ENCODE results near the gene SMYD5. TPM values are rescaled to one million over a fixed set of nuclear protein-coding genes. Genes with fewer than 3 reads are reported as not detected.
"Not testable (repeated sequence)": the region's sequence is repeated elsewhere in the genome, so short reads cannot be mapped to it uniquely, and the experiment has no call there.

SMYD5 gene
- polyA plus RNA-seq, 1 experiment, result 19.5 TPM

DNA sequence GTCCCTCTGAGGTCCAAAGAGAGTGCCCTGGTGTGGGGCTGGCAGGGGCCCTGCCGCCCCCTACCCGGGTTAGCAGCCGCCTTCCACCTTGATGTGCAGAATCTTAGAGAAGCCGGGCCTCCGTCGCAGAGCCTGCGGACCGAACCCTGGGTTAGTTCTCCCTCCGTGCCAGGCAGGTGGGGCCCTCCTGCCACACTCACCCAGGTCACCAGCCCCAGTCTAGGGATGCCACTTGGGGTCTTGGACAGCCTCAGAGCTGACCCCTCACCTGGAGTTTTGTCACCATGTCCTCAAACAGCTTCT lies 44.8 kb downstream of the SMYD5 start:
- no peak for DNase-seq (ENCODE audit: low read depth)
- ChIA-PET POLR2A (no interaction called here), CTCF (interaction anchor here (1.0 to 2.9 kb wide), 3 partner anchors 10 to 31 kb away, joined by 3 to 10 read pairs (median 6); no protein-coding TSS in a partner anchor)
- Histone ChIP-seq H3K4me3 (ENCODE audit: low read depth, low read length) (no peak overlapping the region), H3K36me3 (ENCODE audit: control insufficient read depth, insufficient read depth, low read length) (peaks cover 6% of the 10 kb centered on the region), H3K27me3 (ENCODE audit: control insufficient read depth, insufficient read depth, low read length) (no peaks in the 10 kb centered on the region)
- TF ChIP-seq, protein P1, sequence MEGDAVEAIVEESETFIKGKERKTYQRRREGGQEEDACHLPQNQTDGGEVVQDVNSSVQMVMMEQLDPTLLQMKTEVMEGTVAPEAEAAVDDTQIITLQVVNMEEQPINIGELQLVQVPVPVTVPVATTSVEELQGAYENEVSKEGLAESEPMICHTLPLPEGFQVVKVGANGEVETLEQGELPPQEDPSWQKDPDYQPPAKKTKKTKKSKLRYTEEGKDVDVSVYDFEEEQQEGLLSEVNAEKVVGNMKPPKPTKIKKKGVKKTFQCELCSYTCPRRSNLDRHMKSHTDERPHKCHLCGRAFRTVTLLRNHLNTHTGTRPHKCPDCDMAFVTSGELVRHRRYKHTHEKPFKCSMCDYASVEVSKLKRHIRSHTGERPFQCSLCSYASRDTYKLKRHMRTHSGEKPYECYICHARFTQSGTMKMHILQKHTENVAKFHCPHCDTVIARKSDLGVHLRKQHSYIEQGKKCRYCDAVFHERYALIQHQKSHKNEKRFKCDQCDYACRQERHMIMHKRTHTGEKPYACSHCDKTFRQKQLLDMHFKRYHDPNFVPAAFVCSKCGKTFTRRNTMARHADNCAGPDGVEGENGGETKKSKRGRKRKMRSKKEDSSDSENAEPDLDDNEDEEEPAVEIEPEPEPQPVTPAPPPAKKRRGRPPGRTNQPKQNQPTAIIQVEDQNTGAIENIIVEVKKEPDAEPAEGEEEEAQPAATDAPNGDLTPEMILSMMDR (IDR thresholded peaks at IDR 0.05; ENCODE audit: insufficient read depth, low read depth, low read length), result no peak

DNA sequence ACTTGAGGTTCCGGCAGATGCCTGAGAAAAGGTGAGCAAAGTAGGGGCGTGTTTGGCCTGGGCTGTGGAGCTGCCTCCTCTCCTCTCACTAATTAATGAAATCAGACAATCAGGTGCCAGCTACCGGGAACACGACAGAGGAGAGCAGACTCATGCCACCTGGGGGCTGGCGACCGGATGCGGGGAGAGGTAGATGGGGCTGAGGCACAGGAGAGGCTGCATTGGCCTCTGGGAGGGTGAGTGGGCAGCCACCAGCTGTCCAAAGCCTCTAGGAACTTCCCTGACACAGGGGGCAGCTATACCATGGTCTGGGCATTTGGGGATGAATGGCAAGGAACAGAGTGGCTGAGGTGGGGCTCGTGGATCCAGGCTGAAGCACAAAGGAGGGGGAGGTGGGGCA lies 45.2 kb downstream of the SMYD5 start:
- POLR2A ChIA-PET, result no interaction called here
- TF ChIP-seq, protein P1 (IDR thresholded peaks at IDR 0.05; ENCODE audit: insufficient read depth, low read depth, low read length), result no peak
- H3K27me3 ChIP-seq (ENCODE audit: control insufficient read depth, insufficient read depth, low read length), result no peaks in the 10 kb centered on the region
- H3K4me3 ChIP-seq (ENCODE audit: low read depth, low read length), result no peak overlapping the region
- peaks cover 3% of the 10 kb centered on the region; the same call in 1 of the 2 replicates for H3K36me3 ChIP-seq (ENCODE audit: control insufficient read depth, insufficient read depth, low read length)
- CTCF ChIA-PET, result interaction anchor here (1.0 to 2.9 kb wide), 6 partner anchors 9 to 82 kb away, joined by 3 to 10 read pairs (median 5); no protein-coding TSS in a partner anchor
- DNase-seq (ENCODE audit: low read depth), result no peak

DNA sequence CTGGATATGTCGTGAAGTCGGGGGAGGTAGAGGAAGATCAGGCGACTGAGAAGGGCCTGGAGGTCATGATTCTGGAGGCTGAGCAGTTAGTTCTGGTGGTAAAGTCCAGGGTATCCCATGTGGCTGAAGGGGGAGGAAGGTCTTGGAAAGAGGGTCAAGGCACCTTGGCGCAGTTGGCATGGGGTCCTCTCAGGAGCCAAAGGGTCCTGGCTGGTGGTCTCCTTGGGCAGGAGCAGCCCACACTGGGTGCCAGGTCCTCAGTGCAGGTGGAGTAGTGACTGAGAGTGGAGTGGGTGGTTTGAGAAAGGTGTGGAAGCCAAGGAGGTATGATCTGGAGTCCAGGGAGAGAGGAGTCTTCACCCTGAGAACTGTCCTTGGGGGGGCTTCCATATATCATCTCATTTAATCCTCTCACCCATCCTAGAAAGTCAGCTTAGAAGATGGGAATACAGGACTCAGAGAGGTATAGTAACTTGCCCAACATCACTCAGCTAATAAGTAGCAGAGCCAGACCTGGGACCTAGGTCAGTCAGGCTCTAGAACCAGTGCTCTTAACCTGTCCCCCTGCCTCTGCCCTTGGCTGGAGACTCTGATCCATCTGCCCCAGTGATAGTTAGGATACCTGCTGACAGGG lies 45.8 kb downstream of the SMYD5 start:
- TF ChIP-seq, protein P1 (IDR thresholded peaks at IDR 0.05; ENCODE audit: insufficient read depth, low read depth, low read length), result no peak
- Histone ChIP-seq H3K36me3 (ENCODE audit: control insufficient read depth, insufficient read depth, low read length) (peaks cover 3% of the 10 kb centered on the region; the same call in 1 of the 2 replicates), H3K4me3 (ENCODE audit: low read depth, low read length) (no peak overlapping the region), H3K27me3 (ENCODE audit: control insufficient read depth, insufficient read depth, low read length) (no peaks in the 10 kb centered on the region)
- ChIA-PET POLR2A (no interaction called here), CTCF (interaction anchor here (0.7 to 2.9 kb wide), 7 partner anchors 9 to 83 kb away, joined by 3 to 10 read pairs (median 4); no protein-coding TSS in a partner anchor)
- DNase-seq (ENCODE audit: low read depth), result no peak

DNA sequence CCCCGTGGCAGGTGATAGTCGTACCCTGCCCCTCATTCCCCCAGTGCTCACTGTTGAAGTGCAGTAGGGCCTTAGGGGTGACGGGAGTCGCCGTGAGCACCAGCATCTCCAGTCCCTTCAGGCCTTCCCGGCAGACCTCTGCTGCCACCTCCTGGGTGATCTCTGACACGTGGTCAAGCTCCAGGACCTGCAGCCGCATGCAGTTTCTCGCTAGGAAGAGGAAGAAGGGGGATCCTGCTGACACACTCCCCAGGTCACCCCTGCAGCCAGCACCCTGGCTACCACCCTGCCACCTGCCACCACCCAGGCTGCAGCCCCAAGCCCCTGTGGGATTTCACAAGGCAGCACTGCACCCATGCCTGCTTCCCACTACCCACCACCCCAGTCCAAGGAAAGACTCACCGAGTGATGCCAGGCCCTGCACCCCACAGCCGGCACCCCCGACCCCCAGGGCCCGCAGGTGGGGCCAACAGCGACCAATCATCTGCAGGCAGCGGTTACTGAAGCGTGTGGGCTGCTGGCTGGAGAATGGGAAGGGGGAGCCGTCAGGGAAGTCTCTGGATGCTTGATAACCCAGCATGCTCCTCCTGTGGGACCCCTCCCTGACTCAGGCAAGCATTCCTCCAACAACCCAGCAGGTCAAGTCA lies 46.4 kb downstream of the SMYD5 start:
- TF ChIP-seq, protein P1 (IDR thresholded peaks at IDR 0.05; ENCODE audit: insufficient read depth, low read depth, low read length), result peak; percentile 63
- ChIA-PET POLR2A (no interaction called here), CTCF (interaction anchor here (0.6 to 2.9 kb wide), 8 partner anchors 8 to 84 kb away, joined by 3 to 10 read pairs (median 4); no protein-coding TSS in a partner anchor)
- 0 out of 2 replicates have a peak, but pooled peaks cover 1% of the 10 kb centered on the region for H3K36me3 ChIP-seq (ENCODE audit: control insufficient read depth, insufficient read depth, low read length)
- no peak for DNase-seq (ENCODE audit: low read depth)
- no peaks in the 10 kb centered on the region for H3K27me3 ChIP-seq (ENCODE audit: control insufficient read depth, insufficient read depth, low read length)
- no peak overlapping the region for H3K4me3 ChIP-seq (ENCODE audit: low read depth, low read length)

DNA sequence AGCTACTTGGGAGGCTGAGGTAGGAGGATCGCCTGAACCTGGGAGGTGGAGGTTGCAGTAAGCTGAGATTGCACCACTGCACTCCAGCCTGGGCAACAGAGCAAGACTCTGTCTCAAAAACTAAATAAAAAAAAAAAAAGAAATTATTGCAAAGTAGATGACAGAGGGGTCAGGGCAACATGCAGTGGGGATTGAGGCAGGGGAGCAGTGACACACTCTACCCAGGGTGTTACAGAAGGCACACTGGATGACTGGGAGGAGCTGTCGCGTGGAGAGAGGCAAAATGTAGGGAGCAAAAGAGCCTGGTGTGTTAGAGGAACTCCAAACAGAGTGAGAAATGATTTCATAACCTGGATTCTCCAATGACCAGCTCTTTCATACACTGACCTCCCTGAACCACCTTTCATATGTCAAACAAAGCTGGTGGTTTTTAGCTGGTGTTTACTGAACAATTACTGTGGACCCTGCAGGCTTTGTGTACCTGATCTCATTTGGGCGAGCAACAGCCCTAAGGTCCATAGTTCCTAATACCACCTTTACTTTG lies 48.1 kb downstream of the SMYD5 start:
- no peak for DNase-seq (ENCODE audit: low read depth)
- 0 out of 2 replicates have a peak, but pooled peaks cover 1% of the 10 kb centered on the region for H3K36me3 ChIP-seq (ENCODE audit: control insufficient read depth, insufficient read depth, low read length)
- ChIA-PET POLR2A (no interaction called here), CTCF (interaction anchor here (0.9 to 1.8 kb wide), 2 partner anchors 10 to 11 kb away, joined by 4 read pairs; no protein-coding TSS in a partner anchor)
- H3K4me3 ChIP-seq (ENCODE audit: low read depth, low read length), result no peak overlapping the region
- no peaks in the 10 kb centered on the region for H3K27me3 ChIP-seq (ENCODE audit: control insufficient read depth, insufficient read depth, low read length)
- TF ChIP-seq, protein P1 (IDR thresholded peaks at IDR 0.05; ENCODE audit: insufficient read depth, low read depth, low read length), result no peak

DNA sequence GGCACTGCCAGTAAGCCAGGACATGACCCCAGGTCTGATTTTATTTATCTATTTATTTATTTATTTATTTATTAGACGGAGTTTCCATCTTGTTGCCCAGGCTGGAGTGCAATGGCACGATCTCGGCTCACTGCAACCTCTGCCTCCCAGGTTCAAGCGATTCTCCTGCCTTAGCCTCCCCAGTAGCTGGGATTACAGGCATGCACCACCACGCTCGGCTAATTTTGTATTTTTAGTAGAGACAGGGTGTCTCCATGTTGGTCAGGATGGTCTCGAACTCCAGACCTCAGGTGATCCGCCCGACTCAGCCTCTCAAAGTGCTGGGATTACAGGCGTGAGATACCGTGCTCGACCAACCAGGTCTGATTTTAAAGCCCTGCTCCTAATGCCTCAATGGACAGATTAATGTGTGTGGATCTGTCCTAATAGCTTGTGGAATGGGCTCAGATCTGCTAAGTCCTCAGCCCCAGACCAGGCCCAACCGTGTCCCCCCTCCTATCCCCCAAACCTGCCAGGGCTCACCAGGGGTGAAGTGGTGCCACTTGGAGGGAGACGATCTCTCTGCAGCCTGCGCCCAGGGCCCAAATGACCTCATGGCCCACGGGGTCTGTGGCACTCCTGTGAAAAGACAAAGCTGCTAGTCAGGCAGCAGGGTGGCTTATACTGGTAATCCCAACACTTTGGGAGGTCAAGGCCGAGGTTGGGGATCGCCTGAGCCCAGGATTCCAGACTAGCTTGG lies 48.8 kb downstream of the SMYD5 start:
- H3K27me3 ChIP-seq (ENCODE audit: control insufficient read depth, insufficient read depth, low read length); DNase-seq (ENCODE audit: low read depth); POLR2A ChIA-PET; H3K4me3 ChIP-seq (ENCODE audit: low read depth, low read length); H3K36me3 ChIP-seq (ENCODE audit: control insufficient read depth, insufficient read depth, low read length): not testable (repeated sequence)
- CTCF ChIA-PET, result interaction anchor here (0.9 to 1.8 kb wide), 2 partner anchors 9 to 11 kb away, joined by 4 read pairs; no protein-coding TSS in a partner anchor

Data from BJ (cell line).